RWPE1 (cell line): ENCODE data around the gene EEPD1.
"Not testable (repeated sequence)": the region's sequence is repeated elsewhere in the genome, so short reads cannot be mapped to it uniquely, and the experiment has no call there.

Experiments used
- CTCF ChIA-PET: fragments of 350-600 bp; sonication (Branson Sonifier 250); formaldehyde crosslinking; extraction: SDS; loops from one replicate; lab custom pipeline; 2021; lab: Yijun Ruan, JAX
- POLR2A ChIA-PET: fragments of 400-600 bp; formaldehyde crosslinking; extraction: SDS; loops from one replicate; lab custom pipeline; 2020; ENCODE audit warnings: antibody characterized with exemption; ENCODE audit not compliant: low non-redundant PET; lab: Yijun Ruan, JAX
- DNase-seq: peaks from one replicate; pipeline ENCODE4 v3.0.0; 2012; ENCODE audit warnings: low spot score
- H3K27ac ChIP-seq: fragments of 450-650 bp; 2 replicates; pipeline ENCODE4 v1.5.1; 2017
- CTCF ChIP-seq: fragments of 450-650 bp; conservative IDR thresholded peaks from 2 replicates; pipeline ENCODE4 v1.5.1; 2017; ENCODE audit warnings: low read depth, mild to moderate bottlenecking

EEPD1 gene

GRCh38 chr7:36231406-36231805, 78.4 kb downstream of the EEPD1 start:
- CTCF ChIA-PET, result no interaction called here
- no peak for DNase-seq
- no peak overlapping the region for H3K27ac ChIP-seq
- no peak for TF ChIP-seq CTCF
- POLR2A ChIA-PET, result no interaction called here

GRCh38 chr7:36232555-36232954, 79.5 kb downstream of the EEPD1 start:
- CTCF ChIA-PET, result no interaction called here
- POLR2A ChIA-PET, result no interaction called here
- H3K27ac ChIP-seq, result no peak overlapping the region
- TF ChIP-seq CTCF, result no peak
- DNase-seq, result no peak

- TF ChIP-seq CTCF, result no peak
- ChIA-PET POLR2A (no interaction called here), CTCF (no interaction called here)
- H3K27ac ChIP-seq, result no peak overlapping the region
- DNase-seq, result no peak
These were observed 80.0 kb downstream of the EEPD1 start for GRCh38 chr7:36232971-36233550.

- H3K27ac ChIP-seq, result no peak overlapping the region
- ChIA-PET POLR2A (no interaction called here), CTCF (no interaction called here)
- DNase-seq, result no peak
- TF ChIP-seq CTCF, result no peak
These were observed 83.0 kb downstream of the EEPD1 start for GRCh38 chr7:36236073-36236472.

- POLR2A ChIA-PET, result no interaction called here
These were observed 85.1 kb downstream of the EEPD1 start for GRCh38 chr7:36238138-36238537.

GRCh38 chr7:36243356-36243755, 90.3 kb downstream of the EEPD1 start:
- POLR2A ChIA-PET, DNase-seq, H3K27ac ChIP-seq, CTCF ChIA-PET: not testable (repeated sequence)

More at GRCh38 chr7:36238138-36238537, 85.1 kb downstream of the EEPD1 start:
- CTCF ChIA-PET, result interaction anchor here (0.7 kb wide), 1 partner anchor 77 kb away, joined by 4 read pairs; no protein-coding TSS in a partner anchor
- no peak for TF ChIP-seq CTCF
- no peak for DNase-seq
- H3K27ac ChIP-seq, result no peak overlapping the region

GRCh38 chr7:36244001-36244400, 90.9 kb downstream of the EEPD1 start:
- POLR2A ChIA-PET, CTCF ChIA-PET, DNase-seq, H3K27ac ChIP-seq: not testable (repeated sequence)

- POLR2A ChIA-PET, result no interaction called here
- CTCF ChIA-PET, result interaction anchor here (0.6 kb wide), 1 partner anchor 297 kb away, joined by 3 read pairs; no protein-coding TSS in a partner anchor
- DNase-seq, result no peak
- H3K27ac ChIP-seq, result no peak overlapping the region
- TF ChIP-seq CTCF, result no peak
These were observed 91.4 kb downstream of the EEPD1 start for GRCh38 chr7:36244429-36244828.
